Fibroblast of villous mesenchyme (primary cell): ENCODE results near the gene NUDT13. TPM values are rescaled to one million over a fixed set of nuclear protein-coding genes. Genes with fewer than 3 reads are reported as not detected.

Experiments used
- DNase-seq: peaks from one replicate; pipeline ENCODE4 v3.0.0-alpha.2; 2010; ENCODE audit warnings: low read depth
- H3K4me3 ChIP-seq: 2 replicates; pipeline ENCODE4 v1.5.1; 2011; ENCODE audit warnings: low read depth, mild to moderate bottlenecking, low read length
- small RNA-seq: library from RNA; depleted of rRNA; stranded (forward); fragments of <200 nt; gene quantifications from one replicate; pipeline ENCODE3, GENCODE V24; 2012
- total RNA-seq: library from RNA; depleted of rRNA; stranded (reverse); fragments of >200 nt; gene quantifications from 2 replicates; pipeline ENCODE4 v1.2.3, GENCODE V29; 2012
- TF ChIP-seq, protein P1 (sequence below): IDR thresholded peaks from 2 replicates; pipeline ENCODE4 v1.5.1; 2012; ENCODE audit warnings: low read depth, mild to moderate bottlenecking, low read length; ENCODE audit not compliant: insufficient read depth

Gene NUDT13
- total RNA-seq, 1 donor, result 1.7 TPM

DNA sequence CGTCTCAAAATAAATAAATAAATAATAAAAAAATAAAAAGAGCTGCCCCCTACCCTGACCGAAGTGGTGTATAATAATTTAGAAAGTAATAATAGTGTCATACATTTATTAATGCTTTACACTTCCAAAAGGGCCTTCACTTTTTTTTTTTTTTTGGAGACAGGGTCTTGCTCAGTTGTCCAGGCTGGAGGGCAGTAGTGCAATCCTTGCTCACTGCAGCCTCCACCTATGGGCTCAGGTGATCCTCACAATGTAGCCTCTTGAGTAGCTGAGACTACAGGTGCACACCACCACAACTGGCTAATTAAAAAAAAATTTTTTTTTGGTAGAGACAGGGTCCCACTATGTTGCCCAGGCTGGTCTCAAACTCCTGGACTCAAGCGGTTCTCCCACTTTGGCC, 59.1 kb downstream of the NUDT13 start:
- H3K4me3 ChIP-seq, result no peak overlapping the region
- TF ChIP-seq, protein P1, sequence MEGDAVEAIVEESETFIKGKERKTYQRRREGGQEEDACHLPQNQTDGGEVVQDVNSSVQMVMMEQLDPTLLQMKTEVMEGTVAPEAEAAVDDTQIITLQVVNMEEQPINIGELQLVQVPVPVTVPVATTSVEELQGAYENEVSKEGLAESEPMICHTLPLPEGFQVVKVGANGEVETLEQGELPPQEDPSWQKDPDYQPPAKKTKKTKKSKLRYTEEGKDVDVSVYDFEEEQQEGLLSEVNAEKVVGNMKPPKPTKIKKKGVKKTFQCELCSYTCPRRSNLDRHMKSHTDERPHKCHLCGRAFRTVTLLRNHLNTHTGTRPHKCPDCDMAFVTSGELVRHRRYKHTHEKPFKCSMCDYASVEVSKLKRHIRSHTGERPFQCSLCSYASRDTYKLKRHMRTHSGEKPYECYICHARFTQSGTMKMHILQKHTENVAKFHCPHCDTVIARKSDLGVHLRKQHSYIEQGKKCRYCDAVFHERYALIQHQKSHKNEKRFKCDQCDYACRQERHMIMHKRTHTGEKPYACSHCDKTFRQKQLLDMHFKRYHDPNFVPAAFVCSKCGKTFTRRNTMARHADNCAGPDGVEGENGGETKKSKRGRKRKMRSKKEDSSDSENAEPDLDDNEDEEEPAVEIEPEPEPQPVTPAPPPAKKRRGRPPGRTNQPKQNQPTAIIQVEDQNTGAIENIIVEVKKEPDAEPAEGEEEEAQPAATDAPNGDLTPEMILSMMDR, result no peak
- no peak for DNase-seq

DNA sequence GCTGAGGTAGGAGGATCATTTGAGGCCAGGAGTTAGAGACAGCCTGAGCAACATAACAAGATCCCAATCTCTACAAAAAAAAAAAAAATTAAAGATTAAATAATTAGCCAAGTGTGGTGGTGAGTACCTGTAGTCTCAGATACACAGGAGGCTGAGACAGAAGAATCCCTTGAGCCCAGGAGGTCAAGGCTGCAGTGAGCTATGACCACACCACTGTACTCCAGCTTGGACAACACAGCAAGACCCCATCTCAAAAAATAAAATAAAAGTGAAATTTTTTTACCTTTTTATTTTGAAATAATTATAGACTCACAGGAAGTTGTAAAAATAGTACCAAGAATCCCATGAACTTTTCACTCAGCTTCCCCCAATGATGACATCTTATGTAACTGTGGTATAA, 62.6 kb downstream of the NUDT13 start:
- no peak for DNase-seq
- TF ChIP-seq, protein P1, result no peak
- H3K4me3 ChIP-seq, result no peak overlapping the region

DNA sequence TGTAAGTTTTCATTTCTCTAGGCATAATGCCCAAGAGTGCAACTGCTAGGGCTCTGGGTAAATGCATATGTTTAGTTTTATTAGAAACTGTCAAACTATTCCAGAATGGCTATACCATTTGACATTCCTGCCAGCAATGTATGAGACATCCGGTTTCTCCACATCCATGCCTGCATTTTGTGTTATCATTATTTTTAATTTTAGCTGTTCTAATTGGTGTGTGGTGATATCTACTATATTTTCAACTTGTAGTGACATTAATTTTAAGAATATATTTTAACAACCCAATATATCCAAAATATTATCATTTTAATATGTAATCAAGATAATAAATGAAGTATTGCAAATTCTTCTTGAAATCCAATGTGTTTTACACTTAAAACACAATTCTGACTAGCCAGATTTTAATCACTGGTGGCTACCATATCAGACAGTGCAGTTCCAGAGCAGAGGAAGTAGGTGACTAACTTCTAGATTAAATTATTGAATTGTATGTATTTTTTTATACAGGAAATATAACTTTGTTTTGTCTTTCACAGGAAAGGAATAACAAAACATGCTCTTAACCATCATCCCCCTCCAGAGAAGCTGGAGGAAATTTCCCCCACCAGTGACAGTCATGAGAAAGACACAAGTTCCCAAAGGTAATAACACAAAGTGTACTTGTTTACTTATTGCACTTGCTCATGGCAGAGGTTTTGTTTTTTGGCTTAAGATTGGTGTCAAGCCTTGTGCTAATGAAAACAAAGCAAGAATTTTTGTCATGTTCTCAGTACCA, 64.1 kb downstream of the NUDT13 start:
- TF ChIP-seq, protein P1, result no peak
- no peak overlapping the region for H3K4me3 ChIP-seq

More for the DNA sequence above, 64.1 kb downstream of the NUDT13 start:
- no peak for DNase-seq

Small RNAs within 50 kb of the gene (small RNA-seq; reads per million reads assigned to genes)
- gene RF00019, result not detected
- 790 reads per million, percentile 99 among the genes with 10 or more reads in this experiment for gene SNORA11F

Other genes starting within 250 kb of the NUDT13 start
- under 0.01 TPM in 1 of 2 replicates, not detected in the other for gene OIT3, start 216.7 kb upstream of the NUDT13 start, total RNA-seq
- not detected in 2 replicates for gene PLA2G12B, start 155.6 kb upstream of the NUDT13 start, total RNA-seq
- 183 and 323 TPM in 2 replicates for gene P4HA1, start 13.6 kb upstream of the NUDT13 start, total RNA-seq
- 31.6 and 33.2 TPM in 2 replicates for gene ECD, start 57.6 kb downstream of the NUDT13 start, total RNA-seq
- 19.6 and 28.5 TPM in 2 replicates for gene FAM149B1, start 57.7 kb downstream of the NUDT13 start, total RNA-seq
- 23.5 and 28.1 TPM in 2 replicates for gene DNAJC9, start 136.8 kb downstream of the NUDT13 start, total RNA-seq
- gene MRPS16, start 142.2 kb downstream of the NUDT13 start, total RNA-seq, result 69.6 and 80.7 TPM in 2 replicates
- 0.32 and 0.43 TPM in 2 replicates for gene CFAP70, start 248.4 kb downstream of the NUDT13 start, total RNA-seq